Natural killer cell (primary cell): ENCODE measurements around the gene MMP3. TPM values are rescaled to one million over a fixed set of nuclear protein-coding genes. Genes with fewer than 3 reads are reported as not detected.

ENCODE experiments used
- ATAC-seq, 3 donors: fragments of 150-1000 bp in 2 of 3; fragments of 200-7000 bp in 1 of 3; cut with Tn5 transposase; 1 replicate in 1 of 3; 2 replicates in 2 of 3; pipeline ENCODE4 v1.10.0; 2021; ENCODE audit warnings: mild to moderate bottlenecking in 2 of 3, moderate library complexity in 2 of 3
- DNase-seq, 2 donors: peaks; one replicate each; pipeline versions ENCODE4 v3.0.0 to v3.0.0-alpha.2; 2013 to 2021; ENCODE audit warnings: mixed read lengths in 1 of 2
- H3K27ac ChIP-seq: one replicate; pipeline ENCODE4 v1.5.1; 2013; ENCODE audit warnings: mild to moderate bottlenecking, low read length
- H3K27me3 ChIP-seq: one replicate; pipeline ENCODE4 v1.6.1; 2013; ENCODE audit warnings: low read length; ENCODE audit not compliant: control insufficient read depth, insufficient read depth
- H3K36me3 ChIP-seq: one replicate; pipeline ENCODE4 v1.6.1; 2013; ENCODE audit warnings: low read length; ENCODE audit not compliant: control insufficient read depth, insufficient read depth
- H3K4me1 ChIP-seq: one replicate; pipeline ENCODE4 v1.6.1; 2013; ENCODE audit warnings: low read length; ENCODE audit not compliant: control insufficient read depth, insufficient read depth
- H3K4me3 ChIP-seq: one replicate; pipeline ENCODE4 v1.5.1; 2013; ENCODE audit warnings: low read length
- H3K9me3 ChIP-seq: one replicate; pipeline ENCODE4 v1.6.1; 2013; ENCODE audit warnings: low read length; ENCODE audit not compliant: control insufficient read depth, insufficient read depth
- H3K27ac Mint-ChIP-seq, 2 donors: one replicate each; pipeline ENCODE4 v1.8.0; 2022; ENCODE audit warnings: mild to moderate bottlenecking in 2 of 2, mixed read lengths in 2 of 2, moderate library complexity in 1 of 2
- H3K27me3 Mint-ChIP-seq, 2 donors: one replicate each; pipeline ENCODE4 v1.8.0; 2022; ENCODE audit warnings: low read depth in 2 of 2, mixed read lengths in 2 of 2
- H3K36me3 Mint-ChIP-seq: one replicate; pipeline ENCODE4 v1.8.0; 2022; ENCODE audit warnings: mixed read lengths
- H3K4me1 Mint-ChIP-seq, 2 donors: one replicate each; pipeline ENCODE4 v1.8.0; 2022; ENCODE audit warnings: mixed read lengths in 2 of 2
- H3K4me3 Mint-ChIP-seq: one replicate; pipeline ENCODE4 v1.8.0; 2022; ENCODE audit warnings: mild to moderate bottlenecking, moderate library complexity, mixed read lengths
- H3K9me3 Mint-ChIP-seq, 2 donors: one replicate each; pipeline ENCODE4 v1.8.0; 2022; ENCODE audit warnings: mixed read lengths in 2 of 2
- CTCF ChIP-seq: fragments of 200-600 bp; IDR thresholded peaks from one replicate; pipeline ENCODE4 v1.8.0; 2022; ENCODE audit warnings: antibody characterized with exemption
- WGBS: methylation state at CpG from one replicate; pipeline ENCODE4 v1.1.7; 2013; ENCODE audit warnings: missing lambda C conversion rate; ENCODE audit not compliant: insufficient coverage; 5-methylcytosine and 5-hydroxymethylcytosine counted together
- intact Hi-C: fragments of 100-400 bp; cut with micrococcal nuclease; formaldehyde crosslinking; loops from one replicate; pipeline ENCODE4 v1.14.2; 2022
- total RNA-seq, 4 donors: library from RNA; stranded (reverse); fragments of 120-200 nt in 1 of 4; gene quantifications; one replicate each; pipeline versions ENCODE4 v1.2.3 to v1.2.4, GENCODE V29; 2013 to 2022

The MMP3 gene
- total RNA-seq, 3 donors from 2014 or later (not counting 1 experiment from before 2014, with no cell fraction given), result not detected

GRCh38 chr11:102831128-102831488, 12.3 kb downstream of the MMP3 start:
- Histone ChIP-seq H3K36me3 (no peaks in the 10 kb centered on the region), H3K9me3 (no peaks in the 10 kb centered on the region), H3K4me1 (no peaks in the 10 kb centered on the region), H3K27ac (no peak overlapping the region), H3K4me3 (no peak overlapping the region), H3K27me3 (no peaks in the 10 kb centered on the region)
- no peak for ATAC-seq
- Mint-ChIP-seq H3K4me3 (no peak overlapping the region), H3K27ac (no peak overlapping the region), H3K36me3 (no peaks in the 10 kb centered on the region), H3K9me3 (no peaks in the 10 kb centered on the region), H3K27me3 (peaks cover 8 to 12% of the 10 kb centered on the region in 2 donors), H3K4me1 (no peaks in the 10 kb centered on the region)
- WGBS, result 0% methylated on average over 1 of the region's 2 CpGs
- no peak for TF ChIP-seq CTCF
- intact Hi-C loops, result no loop called here
- DNase-seq, result no peak

- H3K27ac ChIP-seq, result no peak overlapping the region
- Mint-ChIP-seq H3K27ac (no peak overlapping the region), H3K27me3 (peaks cover 8 to 12% of the 10 kb centered on the region in 2 donors), H3K4me1 (no peaks in the 10 kb centered on the region), H3K36me3 (no peaks in the 10 kb centered on the region), H3K4me3 (no peak overlapping the region), H3K9me3 (no peaks in the 10 kb centered on the region)
- TF ChIP-seq CTCF, result no peak
- ATAC-seq (no peak), DNase-seq (no peak)
- WGBS, result 45% methylated on average over 4 of the region's 5 CpGs
- no peaks in the 10 kb centered on the region for H3K4me1 ChIP-seq
- no peaks in the 10 kb centered on the region for H3K9me3 ChIP-seq
- no peaks in the 10 kb centered on the region for H3K36me3 ChIP-seq
- H3K27me3 ChIP-seq, result no peaks in the 10 kb centered on the region
- H3K4me3 ChIP-seq, result no peak overlapping the region
- intact Hi-C loops, result no loop called here
These were observed 13.2 kb downstream of the MMP3 start for GRCh38 chr11:102830001-102830727.

- no peaks in the 10 kb centered on the region for H3K36me3 Mint-ChIP-seq
- H3K9me3 Mint-ChIP-seq, result no peaks in the 10 kb centered on the region
- no peak overlapping the region for H3K4me3 ChIP-seq
- intact Hi-C loops, result no loop called here
- DNase-seq (no peak), ATAC-seq (no peak)
- TF ChIP-seq CTCF, result no peak
- no peaks in the 10 kb centered on the region for H3K9me3 ChIP-seq
- no peaks in the 10 kb centered on the region for H3K27me3 ChIP-seq
- H3K27ac Mint-ChIP-seq, result no peak overlapping the region
- no peaks in the 10 kb centered on the region for H3K4me1 Mint-ChIP-seq
- H3K4me3 Mint-ChIP-seq, result no peak overlapping the region
- H3K27ac ChIP-seq, result no peak overlapping the region
- no peaks in the 10 kb centered on the region for H3K36me3 ChIP-seq
- WGBS, result 65% methylated on average over 6 of the region's 6 CpGs
- peaks cover 8 to 12% of the 10 kb centered on the region in 2 donors for H3K27me3 Mint-ChIP-seq
- H3K4me1 ChIP-seq, result no peaks in the 10 kb centered on the region
These were observed 14.0 kb downstream of the MMP3 start for GRCh38 chr11:102829316-102830000.
